Tibial nerve (tissue), 4 donors: ENCODE data around the gene SMIM8. TPM values are rescaled to one million over a fixed set of nuclear protein-coding genes. Genes with fewer than 3 reads are reported as not detected.
A peak's percentile ranks its signal among the peaks of the same experiment; 100 is the strongest.

Source experiments
- DNase-seq, 2 donors: peaks; one replicate each; pipeline ENCODE4 v3.0.0-alpha.2; 2019; ENCODE audit warnings: low spot score in 2 of 2
- H3K27ac ChIP-seq, 4 donors: fragments of 200-600 bp; sonication (generic) in 3 of 4; one replicate each; pipeline ENCODE4 v1.5.1; 2017 to 2019; ENCODE audit warnings: mild to moderate bottlenecking in 1 of 4
- H3K27me3 ChIP-seq, 2 donors: fragments of 200-600 bp; sonication (generic) in 1 of 2; one replicate each; pipeline versions ENCODE4 v1.5.1 to v1.6.0; 2017 to 2019
- H3K36me3 ChIP-seq, 3 donors: fragments of 200-600 bp; sonication (generic); one replicate each; pipeline ENCODE4 v1.5.1; 2018 to 2019
- H3K4me1 ChIP-seq, 4 donors: fragments of 200-600 bp; sonication (generic) in 3 of 4; one replicate each; pipeline ENCODE4 v1.5.1; 2017 to 2019
- H3K4me3 ChIP-seq, 4 donors: fragments of 200-600 bp; sonication (generic) in 3 of 4; one replicate each; pipeline ENCODE4 v1.5.1; 2017 to 2019; ENCODE audit warnings: mild to moderate bottlenecking in 1 of 4, moderate library complexity in 1 of 4
- H3K9me3 ChIP-seq, 4 donors: fragments of 200-600 bp; sonication (generic) in 3 of 4; one replicate each; pipeline ENCODE4 v1.5.1; 2017 to 2019
- CTCF ChIP-seq, 5 experiments: fragments of 200-600 bp in 3 of 5; fragments of 450-650 bp in 2 of 5; sonication (generic) in 3 of 5; IDR thresholded peaks; one replicate each; pipeline ENCODE4 v1.5.1; 2016 to 2019; ENCODE audit warnings: antibody characterized with exemption in 5 of 5, mild to moderate bottlenecking in 3 of 5, moderate library complexity in 2 of 5
- EP300 ChIP-seq, 2 donors: sonication (generic); formaldehyde crosslinking; IDR thresholded peaks; one replicate each; pipeline ENCODE4 v1.6.1; 2017; ENCODE audit warnings: antibody characterized with exemption in 2 of 2, mild to moderate bottlenecking in 1 of 2
- POLR2A ChIP-seq, 2 donors: fragments of 450-650 bp; IDR thresholded peaks; one replicate each; pipeline ENCODE4 v1.6.1; 2017; ENCODE audit warnings: antibody characterized with exemption in 2 of 2, mild to moderate bottlenecking in 2 of 2, moderate library complexity in 2 of 2
- WGBS, 2 donors: methylation state at CpG; one replicate each; pipeline ENCODE4 v1.1.5; 2018; 5-methylcytosine and 5-hydroxymethylcytosine counted together
- total RNA-seq, 4 donors: library from RNA; depleted of rRNA; stranded (reverse); fragments of >200 nt; gene quantifications; one replicate each; pipeline ENCODE4 v1.1.0, GENCODE V29; 2016

SMIM8 gene, protein sequence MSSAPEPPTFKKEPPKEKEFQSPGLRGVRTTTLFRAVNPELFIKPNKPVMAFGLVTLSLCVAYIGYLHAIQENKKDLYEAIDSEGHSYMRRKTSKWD
- 10 to 100 TPM; 10.0 to 25.1 (median 11.9) TPM for total RNA-seq

- H3K4me1 ChIP-seq: peaks cover 0 to 13% (median 2%) of the 10 kb centered on the region in 4 donors
- DNase-seq: peak; percentile 61 to 64
- H3K27ac ChIP-seq: peak within 1 kb of the TSS; percentile 42 to 84 (median 74)
- H3K27me3 ChIP-seq: no peaks in the 10 kb centered on the region
- H3K36me3 ChIP-seq: no peaks in the 10 kb centered on the region
- peak in 1 of 2 donors; percentile 52 for TF ChIP-seq EP300 (IDR thresholded peaks at IDR 0.05)
- TF ChIP-seq CTCF (IDR thresholded peaks at IDR 0.05): peak; percentile 91 to 100 (median 98)
- TF ChIP-seq POLR2A (IDR thresholded peaks at IDR 0.05): no peak
- H3K9me3 ChIP-seq: peaks cover 0 to 7% (median 0%) of the 10 kb centered on the region in 4 donors
- 1% methylated on average over 53 to 54 of the region's 60 CpGs for WGBS, 2 donors
- H3K4me3 ChIP-seq: peak within 1 kb of the TSS; percentile 66 to 99 (median 75)
These were observed at the start of gene SMIM8 for GRCh38 chr6:87322304-87323212. Gene SMIM8, plus strand, starts transcription at chr6:87322588. Its CDS starts 14,444 bp downstream, at chr6:87337032.

DNA sequence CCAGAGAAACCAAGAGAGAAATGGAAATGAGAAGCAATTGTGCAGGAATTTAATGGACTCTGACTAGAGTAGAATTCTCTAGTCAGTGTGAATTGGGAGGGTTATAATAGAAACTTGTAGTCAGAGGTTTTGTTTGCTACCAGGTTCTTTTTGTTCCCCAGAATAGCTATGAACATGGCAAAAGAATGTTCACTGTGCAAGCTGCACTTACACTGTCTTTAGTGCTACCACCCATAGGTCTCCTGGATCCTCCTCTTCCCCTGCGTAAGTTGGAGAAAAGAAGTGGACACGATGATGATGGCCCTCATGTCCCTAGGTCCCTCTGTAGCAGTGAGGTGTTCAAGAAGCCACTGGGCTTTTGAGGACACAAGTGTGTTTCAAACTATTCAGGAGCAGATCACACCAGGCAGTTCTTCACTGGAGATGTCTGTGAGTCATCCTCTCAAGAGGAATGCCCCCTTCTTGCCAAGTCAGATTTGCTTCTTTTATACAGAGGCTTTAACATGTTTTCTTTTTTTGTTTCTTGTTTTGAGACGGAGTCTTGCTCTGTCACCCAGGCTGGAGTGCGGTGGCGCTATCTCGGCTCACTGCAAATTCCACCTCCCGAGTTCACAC, 47.6 kb upstream of the SMIM8 start:
- no peaks in the 10 kb centered on the region for H3K36me3 ChIP-seq
- no peaks in the 10 kb centered on the region for H3K9me3 ChIP-seq
- WGBS, 2 donors: 85 to 89% methylated on average over 7 of the region's 7 CpGs
- TF ChIP-seq EP300 (IDR thresholded peaks at IDR 0.05): no peak
- no peak for TF ChIP-seq CTCF (IDR thresholded peaks at IDR 0.05)
- no peak for TF ChIP-seq POLR2A (IDR thresholded peaks at IDR 0.05)
- H3K4me3 ChIP-seq: no peak overlapping the region
- H3K4me1 ChIP-seq: no peaks in the 10 kb centered on the region
- no peak overlapping the region for H3K27ac ChIP-seq
- no peaks in the 10 kb centered on the region for H3K27me3 ChIP-seq
- no peak for DNase-seq

- no peaks in the 10 kb centered on the region for H3K27me3 ChIP-seq
- H3K4me1 ChIP-seq: no peaks in the 10 kb centered on the region
- H3K36me3 ChIP-seq: no peaks in the 10 kb centered on the region
- no peak overlapping the region for H3K27ac ChIP-seq
- no peak for DNase-seq
- TF ChIP-seq POLR2A (IDR thresholded peaks at IDR 0.05): no peak
- no peak for TF ChIP-seq CTCF (IDR thresholded peaks at IDR 0.05)
- no peak for TF ChIP-seq EP300 (IDR thresholded peaks at IDR 0.05)
- H3K4me3 ChIP-seq: no peak overlapping the region
- WGBS, 2 donors: 25 to 87% methylated on average over 1 of the region's 1 CpG
- H3K9me3 ChIP-seq: no peaks in the 10 kb centered on the region
These were observed 45.8 kb upstream of the SMIM8 start for GRCh38 chr6:87276624-87277023.

DNA sequence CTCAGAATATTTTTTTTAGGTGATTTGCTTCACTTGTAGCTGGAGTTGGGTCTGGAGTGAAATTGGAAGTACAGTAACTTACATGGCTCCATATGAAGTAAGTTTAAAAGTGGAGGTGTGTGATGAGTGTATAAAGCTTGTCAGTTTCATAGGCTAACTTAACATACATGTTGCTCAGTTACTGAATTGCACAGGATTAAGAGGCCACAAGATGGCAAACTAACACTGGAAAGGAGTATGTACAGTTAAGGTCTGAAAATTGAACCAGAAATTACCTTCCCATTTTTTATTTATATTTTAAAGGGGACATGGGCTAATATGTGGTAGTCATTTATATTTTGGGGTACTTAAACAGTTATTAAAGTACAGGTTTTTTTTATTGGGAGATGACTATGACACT, 45.3 kb upstream of the SMIM8 start:
- no peak for DNase-seq
- Histone ChIP-seq H3K4me3 (no peak overlapping the region), H3K27ac (no peak overlapping the region), H3K27me3 (no peaks in the 10 kb centered on the region), H3K9me3 (no peaks in the 10 kb centered on the region), H3K4me1 (no peaks in the 10 kb centered on the region), H3K36me3 (no peaks in the 10 kb centered on the region)
- TF ChIP-seq POLR2A (IDR thresholded peaks at IDR 0.05): no peak
- TF ChIP-seq EP300 (IDR thresholded peaks at IDR 0.05): no peak
- TF ChIP-seq CTCF (IDR thresholded peaks at IDR 0.05): no peak

- Histone ChIP-seq H3K27me3 (no peaks in the 10 kb centered on the region), H3K27ac (no peak overlapping the region), H3K4me3 (no peak overlapping the region), H3K9me3 (no peaks in the 10 kb centered on the region), H3K36me3 (no peaks in the 10 kb centered on the region), H3K4me1 (no peaks in the 10 kb centered on the region)
- no peak for DNase-seq
- WGBS, 2 donors: 60 to 70% methylated on average over 2 of the region's 2 CpGs
- TF ChIP-seq CTCF (IDR thresholded peaks at IDR 0.05): no peak
- TF ChIP-seq POLR2A (IDR thresholded peaks at IDR 0.05): no peak
- no peak for TF ChIP-seq EP300 (IDR thresholded peaks at IDR 0.05)
These were observed 43.2 kb upstream of the SMIM8 start for GRCh38 chr6:87279196-87279595.
